ENCODE results near the gene MED6.
A peak's percentile ranks its signal among the peaks of the same experiment; 100 is the strongest.

DNA sequence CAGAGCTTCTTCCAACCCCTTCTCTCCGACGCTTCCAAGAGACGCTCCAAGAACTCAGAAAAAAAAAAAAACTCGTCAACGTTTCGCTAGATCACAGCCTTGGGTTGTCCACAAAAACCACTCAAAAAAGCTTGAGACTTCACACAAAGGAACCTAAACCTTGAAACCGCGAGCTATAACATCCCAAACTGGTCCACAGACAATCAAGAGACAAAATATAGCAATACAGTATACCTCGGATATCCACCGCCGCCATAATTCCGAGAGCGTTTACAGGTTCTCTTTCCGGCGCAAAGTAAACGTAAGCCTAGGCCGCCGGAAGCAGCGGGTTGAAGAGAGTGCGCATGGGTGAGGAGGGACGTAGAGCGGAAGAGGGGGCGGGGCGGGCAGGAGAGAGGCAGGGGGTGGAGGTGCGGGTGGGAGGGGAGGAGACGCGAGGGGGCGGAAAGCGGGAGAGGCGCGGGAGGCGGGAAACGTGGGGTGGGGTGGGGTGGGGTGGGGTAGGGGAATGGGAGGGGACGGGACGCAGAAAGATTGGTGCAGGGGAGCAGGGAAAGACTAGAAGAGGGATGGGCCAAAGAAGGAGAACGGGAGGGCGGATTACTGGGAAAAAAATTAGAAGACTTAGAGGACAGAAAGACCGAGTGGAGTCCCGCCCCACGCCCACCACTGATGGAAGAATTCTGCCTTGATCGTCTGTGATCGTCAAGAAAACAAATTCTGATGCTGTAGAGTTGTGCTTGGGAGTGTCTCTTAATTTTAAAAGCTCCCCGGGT is at the start of gene MED6:
- TF ChIP-seq, protein P1, sequence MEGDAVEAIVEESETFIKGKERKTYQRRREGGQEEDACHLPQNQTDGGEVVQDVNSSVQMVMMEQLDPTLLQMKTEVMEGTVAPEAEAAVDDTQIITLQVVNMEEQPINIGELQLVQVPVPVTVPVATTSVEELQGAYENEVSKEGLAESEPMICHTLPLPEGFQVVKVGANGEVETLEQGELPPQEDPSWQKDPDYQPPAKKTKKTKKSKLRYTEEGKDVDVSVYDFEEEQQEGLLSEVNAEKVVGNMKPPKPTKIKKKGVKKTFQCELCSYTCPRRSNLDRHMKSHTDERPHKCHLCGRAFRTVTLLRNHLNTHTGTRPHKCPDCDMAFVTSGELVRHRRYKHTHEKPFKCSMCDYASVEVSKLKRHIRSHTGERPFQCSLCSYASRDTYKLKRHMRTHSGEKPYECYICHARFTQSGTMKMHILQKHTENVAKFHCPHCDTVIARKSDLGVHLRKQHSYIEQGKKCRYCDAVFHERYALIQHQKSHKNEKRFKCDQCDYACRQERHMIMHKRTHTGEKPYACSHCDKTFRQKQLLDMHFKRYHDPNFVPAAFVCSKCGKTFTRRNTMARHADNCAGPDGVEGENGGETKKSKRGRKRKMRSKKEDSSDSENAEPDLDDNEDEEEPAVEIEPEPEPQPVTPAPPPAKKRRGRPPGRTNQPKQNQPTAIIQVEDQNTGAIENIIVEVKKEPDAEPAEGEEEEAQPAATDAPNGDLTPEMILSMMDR (IDR thresholded peaks at IDR 0.05): no peak
- TF ChIP-seq POLR2A (IDR thresholded peaks at IDR 0.05): peak in 1 of 2 donors; percentile 54

Data from adrenal gland (tissue), 5 donors.